B cell (primary cell): ENCODE results near the gene NRN1. TPM values are rescaled to one million over a fixed set of nuclear protein-coding genes. Genes with fewer than 3 reads are reported as not detected.

ENCODE experiments used
- ATAC-seq: fragments of 200-7000 bp; cut with Tn5 transposase; one replicate; pipeline ENCODE4 v1.10.0; 2021; ENCODE audit warnings: low read depth, mild to moderate bottlenecking, moderate number of reproducible peaks, moderate library complexity
- CTCF ChIA-PET: fragments of 350-600 bp; sonication (Branson Sonifier 250); formaldehyde crosslinking; loops from one replicate; lab custom pipeline; 2021; ENCODE audit warnings: antibody characterized with exemption, inconsistent platforms; lab: Charles Lee
- POLR2A ChIA-PET: fragments of 350-600 bp; sonication (Branson Sonifier 250); formaldehyde crosslinking; loops from one replicate; lab custom pipeline; 2021; ENCODE audit warnings: antibody characterized with exemption; lab: Charles Lee
- DNase-seq: peaks from one replicate; pipeline ENCODE4 v3.0.0; 2013
- H2AFZ ChIP-seq: 2 replicates; pipeline ENCODE4 v1.6.1; 2012; ENCODE audit warnings: mild to moderate bottlenecking, low read depth, low read length; ENCODE audit not compliant: insufficient read depth, poor library complexity, severe bottlenecking
- H3K27ac ChIP-seq, 2 donors: 1 replicate in 1 of 2; 2 replicates in 1 of 2; pipeline ENCODE4 v1.5.1; 2012 to 2013; ENCODE audit warnings: low read length in 2 of 2, mild to moderate bottlenecking in 2 of 2, moderate library complexity in 1 of 2
- H3K27me3 ChIP-seq, 4 experiments: fragments of 200-600 bp in 1 of 4; sonication (generic) in 1 of 4; replicated peaks in 1 of 4; 1 replicate in 2 of 4; 2 replicates in 2 of 4; pipeline versions ENCODE4 v1.6.1 to v1.7.0; 2013 to 2016; ENCODE audit warnings: low read length in 3 of 4, mild to moderate bottlenecking in 2 of 4, mixed read lengths in 1 of 4, moderate library complexity in 1 of 4; ENCODE audit not compliant: insufficient read depth in 4 of 4, control insufficient read depth in 3 of 4; ENCODE audit errors: control extremely low read depth in 1 of 4
- H3K36me3 ChIP-seq, 2 experiments: replicated peaks in 1 of 2; 1 replicate in 1 of 2; 2 replicates in 1 of 2; pipeline versions ENCODE4 v1.6.1 to v1.7.1; 2013; ENCODE audit warnings: low read length in 1 of 2; ENCODE audit not compliant: insufficient read depth in 2 of 2, control insufficient read depth in 1 of 2; ENCODE audit errors: control extremely low read depth in 1 of 2, extremely low read depth in 1 of 2
- H3K4me1 ChIP-seq, 2 donors: fragments of 200-600 bp in 1 of 2; sonication (generic) in 1 of 2; 1 replicate in 1 of 2; 2 replicates in 1 of 2; pipeline versions ENCODE4 v1.5.1 to v1.6.1; 2013 to 2017; ENCODE audit warnings: low read length in 2 of 2; ENCODE audit not compliant: control insufficient read depth in 2 of 2, insufficient read depth in 2 of 2
- H3K4me2 ChIP-seq: replicated peaks from 2 replicates; pipeline ENCODE3; 2012; ENCODE audit warnings: mild to moderate bottlenecking, low read depth, low read length; ENCODE audit not compliant: poor library complexity, severe bottlenecking
- H3K4me3 ChIP-seq, 5 experiments: fragments of 200-600 bp in 1 of 5; sonication (generic) in 1 of 5; 1 replicate in 3 of 5; 2 replicates in 2 of 5; pipeline versions ENCODE4 v1.5.1 to v1.7.0; 2011 to 2016; ENCODE audit warnings: low read length in 4 of 5, mild to moderate bottlenecking in 4 of 5, low read depth in 2 of 5, control low read depth in 1 of 5, moderate library complexity in 1 of 5; ENCODE audit not compliant: insufficient read depth in 1 of 5; ENCODE audit errors: control extremely low read depth in 1 of 5, extremely low read depth in 1 of 5
- H3K79me2 ChIP-seq: fragments of 200-600 bp; sonication (generic); one replicate; pipeline ENCODE4 v1.6.0; 2016; ENCODE audit warnings: low read length; ENCODE audit not compliant: control insufficient read depth, insufficient read depth
- H3K9ac ChIP-seq: fragments of 200-600 bp; sonication (generic); 2 replicates; pipeline ENCODE4 v1.6.1; 2017; ENCODE audit warnings: mild to moderate bottlenecking, low read length, moderate library complexity
- H3K9me3 ChIP-seq, 3 donors: one replicate each; pipeline versions ENCODE4 v1.6.1 to v1.7.1; 2013; ENCODE audit warnings: low read length in 2 of 3; ENCODE audit not compliant: control insufficient read depth in 2 of 3, insufficient read depth in 1 of 3; ENCODE audit errors: control extremely low read depth in 1 of 3
- H4K20me1 ChIP-seq: 2 replicates; pipeline ENCODE4 v1.6.0; 2012; ENCODE audit warnings: mild to moderate bottlenecking, low read length; ENCODE audit not compliant: insufficient read depth, control insufficient read depth, poor library complexity, severe bottlenecking
- H3K27ac Mint-ChIP-seq: one replicate; pipeline ENCODE4 v1.8.0; 2021; ENCODE audit warnings: mixed read lengths
- H3K27me3 Mint-ChIP-seq: one replicate; pipeline ENCODE4 v1.8.0; 2021; ENCODE audit warnings: mixed read lengths
- H3K4me1 Mint-ChIP-seq: one replicate; pipeline ENCODE4 v1.8.0; 2021; ENCODE audit warnings: mixed read lengths
- H3K4me3 Mint-ChIP-seq: one replicate; pipeline ENCODE4 v1.8.0; 2021; ENCODE audit warnings: mixed read lengths
- H3K9me3 Mint-ChIP-seq: one replicate; pipeline ENCODE4 v1.8.0; 2022; ENCODE audit warnings: mixed read lengths; ENCODE audit not compliant: insufficient read depth
- CTCF ChIP-seq: fragments of 200-600 bp; IDR thresholded peaks from one replicate; pipeline ENCODE4 v1.8.0; 2022; ENCODE audit warnings: antibody characterized with exemption, mild to moderate bottlenecking
- EZH2 ChIP-seq: IDR thresholded peaks from 2 replicates; pipeline ENCODE4 v1.6.1; 2012; ENCODE audit warnings: borderline replicate concordance, low read depth, mild to moderate bottlenecking, moderate library complexity, low read length; ENCODE audit not compliant: insufficient read depth, poor library complexity, severe bottlenecking
- WGBS: methylation state at CpG from one replicate; pipeline ENCODE4 v1.1.5; 2013; ENCODE audit warnings: missing lambda C conversion rate; ENCODE audit not compliant: insufficient coverage; 5-methylcytosine and 5-hydroxymethylcytosine counted together
- intact Hi-C: fragments of 100-400 bp; cut with micrococcal nuclease; formaldehyde crosslinking; loops from one replicate; pipeline ENCODE4 v1.10.0; 2022
- polyA plus RNA-seq: library from polyadenylated mRNA; depleted of rRNA; stranded (reverse); fragments of >200 nt; gene quantifications from 2 replicates; pipeline ENCODE4 v1.2.3, GENCODE V29; 2012
- total RNA-seq, 2 donors: library from RNA; stranded (reverse); fragments of 120-200 nt in 1 of 2; gene quantifications; 1 replicate in 1 of 2; 2 replicates in 1 of 2; pipeline versions ENCODE4 v1.2.3 to v1.2.4, GENCODE V29; 2013 to 2022

Gene NRN1
- total and polyA plus RNA-seq, 2 donors (not counting 1 experiment from before 2014, with no cell fraction given), result 0.51 TPM; not detected in 1

- H3K9ac ChIP-seq, result no peak overlapping the region
- TF ChIP-seq CTCF, result no peak
- TF ChIP-seq EZH2, result no peak
- H3K9me3 ChIP-seq, result no peaks in the 10 kb centered on the region
- H3K9me3 Mint-ChIP-seq, result no peaks in the 10 kb centered on the region
- ChIA-PET POLR2A (no interaction called here), CTCF (no interaction called here)
- H3K4me1 ChIP-seq, result no peaks in the 10 kb centered on the region
- DNase-seq (no peak), ATAC-seq (no peak)
- H3K27ac Mint-ChIP-seq, result no peak overlapping the region
- intact Hi-C loops, result no loop called here
- H3K4me3 ChIP-seq, result no peak overlapping the region
- no peaks in the 10 kb centered on the region for H4K20me1 ChIP-seq
- no peak overlapping the region for H3K4me2 ChIP-seq
- no peaks in the 10 kb centered on the region for H3K4me1 Mint-ChIP-seq
- H3K79me2 ChIP-seq, result no peaks in the 10 kb centered on the region
- no peak overlapping the region for H3K27ac ChIP-seq
- H3K27me3 Mint-ChIP-seq, result peaks cover 30% of the 10 kb centered on the region
- no peak overlapping the region for H2AFZ ChIP-seq
- no peaks in the 10 kb centered on the region for H3K36me3 ChIP-seq
- no peak overlapping the region for H3K4me3 Mint-ChIP-seq
- H3K27me3 ChIP-seq, result peaks cover 0 to 4% (median 0%) of the 10 kb centered on the region in 4 experiments
- 100% methylated on average over 2 of the region's 2 CpGs for WGBS
These were observed 47.8 kb downstream of the NRN1 start for GRCh38 chr6:5958921-5959320.

- H3K27me3 ChIP-seq, result peaks cover 0 to 8% (median 0%) of the 10 kb centered on the region in 4 experiments
- H3K4me2 ChIP-seq, result no peak overlapping the region
- no peak overlapping the region for H3K4me3 ChIP-seq
- H3K9ac ChIP-seq, result no peak overlapping the region
- no peaks in the 10 kb centered on the region for H3K4me1 ChIP-seq
- no peaks in the 10 kb centered on the region for H3K79me2 ChIP-seq
- intact Hi-C loops, result no loop called here
- TF ChIP-seq EZH2 (no peak), CTCF (no peak)
- H3K9me3 Mint-ChIP-seq, result no peaks in the 10 kb centered on the region
- ATAC-seq (no peak), DNase-seq (no peak)
- H2AFZ ChIP-seq, result no peak overlapping the region
- WGBS, result 60% methylated on average over 1 of the region's 6 CpGs
- peaks cover 36% of the 10 kb centered on the region for H3K27me3 Mint-ChIP-seq
- no peaks in the 10 kb centered on the region for H4K20me1 ChIP-seq
- H3K27ac Mint-ChIP-seq, result no peak overlapping the region
- ChIA-PET CTCF (interaction anchor here (1.0 kb wide), 1 partner anchor 12 kb away, joined by 3 read pairs; no protein-coding TSS in a partner anchor), POLR2A (no interaction called here)
- H3K36me3 ChIP-seq, result no peaks in the 10 kb centered on the region
- no peak overlapping the region for H3K27ac ChIP-seq
- H3K4me1 Mint-ChIP-seq, result no peaks in the 10 kb centered on the region
- H3K9me3 ChIP-seq, result no peaks in the 10 kb centered on the region
- H3K4me3 Mint-ChIP-seq, result no peak overlapping the region
These were observed 49.8 kb downstream of the NRN1 start for GRCh38 chr6:5956939-5957338.
